Tongue (tissue), 2 donors: ENCODE results near the gene ZSCAN22. TPM values are rescaled to one million over a fixed set of nuclear protein-coding genes. Genes with fewer than 3 reads are reported as not detected.

Experiments used
- DNase-seq: peaks from one replicate; pipeline ENCODE4 v3.0.0-alpha.2; 2015
- total RNA-seq: library from RNA; depleted of rRNA; stranded (reverse); fragments of >200 nt; gene quantifications from one replicate; pipeline ENCODE4 v1.2.3, GENCODE V29; 2014

Gene ZSCAN22
- 2.5 TPM for total RNA-seq

DNA sequence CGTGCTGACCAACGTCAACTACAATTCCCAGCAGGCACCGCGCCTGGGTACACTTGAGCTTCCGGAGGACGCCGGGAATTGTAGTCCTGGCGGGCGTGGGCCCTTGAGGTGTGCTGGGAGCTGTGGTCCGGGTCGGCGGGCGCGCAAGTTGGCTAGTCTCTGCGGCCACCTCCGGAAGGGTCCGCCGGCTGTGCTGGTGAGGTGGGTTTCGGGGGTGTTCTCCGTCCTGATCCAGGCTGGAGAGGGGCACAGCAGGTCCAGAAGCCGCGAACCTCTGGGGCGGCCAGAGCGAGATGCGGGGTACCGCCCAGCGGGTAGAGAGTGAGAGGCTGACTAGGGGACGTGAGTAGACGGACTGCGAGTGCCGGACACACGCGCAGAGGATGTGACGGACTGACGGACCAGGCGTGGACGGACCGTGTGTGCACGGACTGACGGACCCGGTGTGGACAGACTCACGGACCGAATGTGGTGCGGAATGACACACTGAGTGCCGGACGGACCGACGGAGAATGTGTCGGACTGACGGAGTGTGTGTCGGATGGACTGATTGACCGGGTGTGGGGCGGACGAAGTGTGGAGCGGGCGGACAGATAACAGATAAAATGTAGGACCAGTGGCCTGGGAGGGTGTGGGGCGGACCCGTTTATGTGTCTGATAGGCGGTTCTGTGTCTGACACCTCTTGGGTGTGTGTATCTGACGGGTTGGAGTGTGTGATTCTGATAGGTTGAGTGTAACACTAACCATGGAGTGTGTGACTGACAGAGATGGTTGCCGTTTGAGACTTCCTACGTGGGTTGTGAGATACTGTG lies at the start of gene ZSCAN22:
ZSCAN22 (plus strand) TSS at position 81 of the 813 bp plus-strand sequence. CDS start 7,809 bp downstream, outside the sequence.
- peak; percentile 98 for DNase-seq

GRCh38 chr19:58277197-58277596 lies 49.6 kb upstream of the ZSCAN22 start:
- DNase-seq, result no peak

DNA sequence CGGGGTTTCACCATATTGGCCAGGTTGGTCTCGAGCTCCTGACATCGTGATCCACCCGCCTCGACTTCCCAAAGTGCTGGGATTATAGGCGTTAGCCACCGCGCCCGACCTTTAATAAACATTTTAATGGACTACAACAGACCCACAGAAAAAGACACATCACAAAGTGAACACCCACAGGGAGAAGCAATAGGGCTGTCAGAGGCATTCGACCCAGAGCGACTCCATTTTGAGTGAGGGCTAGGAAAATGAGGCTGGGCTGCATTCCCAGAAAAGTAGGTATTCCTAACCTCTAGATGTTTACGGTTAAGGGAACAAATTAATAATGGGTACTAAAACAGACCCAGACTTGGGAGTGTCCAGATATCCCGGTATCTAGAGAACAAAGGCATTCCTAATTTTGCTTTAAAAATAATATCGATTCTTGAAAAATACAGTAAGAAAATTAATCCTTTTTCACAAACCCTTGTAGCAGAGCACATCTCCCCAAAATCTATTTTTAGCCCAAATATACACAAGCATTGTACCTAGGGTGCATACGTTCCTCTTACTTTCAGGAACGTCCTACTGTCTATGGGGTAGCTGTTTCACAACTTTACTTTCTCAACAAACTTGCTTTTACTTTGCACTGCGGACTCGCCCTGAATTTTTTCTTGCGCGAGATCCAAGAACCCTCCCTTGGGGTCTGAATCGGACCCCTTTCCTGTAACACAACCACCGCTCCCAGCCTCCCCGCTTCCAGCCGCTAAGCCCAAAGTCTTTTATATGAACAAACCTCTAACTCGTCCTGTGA lies 48.9 kb upstream of the ZSCAN22 start:
- peak; percentile 9 for DNase-seq

GRCh38 chr19:58278541-58279041 lies 48.2 kb upstream of the ZSCAN22 start, which contains the start of gene ZNF8:
ZNF8 (plus strand) TSS chr19:58278955; CDS start chr19:58279082, 127 bp downstream.
- peak; percentile 99 for DNase-seq

DNA sequence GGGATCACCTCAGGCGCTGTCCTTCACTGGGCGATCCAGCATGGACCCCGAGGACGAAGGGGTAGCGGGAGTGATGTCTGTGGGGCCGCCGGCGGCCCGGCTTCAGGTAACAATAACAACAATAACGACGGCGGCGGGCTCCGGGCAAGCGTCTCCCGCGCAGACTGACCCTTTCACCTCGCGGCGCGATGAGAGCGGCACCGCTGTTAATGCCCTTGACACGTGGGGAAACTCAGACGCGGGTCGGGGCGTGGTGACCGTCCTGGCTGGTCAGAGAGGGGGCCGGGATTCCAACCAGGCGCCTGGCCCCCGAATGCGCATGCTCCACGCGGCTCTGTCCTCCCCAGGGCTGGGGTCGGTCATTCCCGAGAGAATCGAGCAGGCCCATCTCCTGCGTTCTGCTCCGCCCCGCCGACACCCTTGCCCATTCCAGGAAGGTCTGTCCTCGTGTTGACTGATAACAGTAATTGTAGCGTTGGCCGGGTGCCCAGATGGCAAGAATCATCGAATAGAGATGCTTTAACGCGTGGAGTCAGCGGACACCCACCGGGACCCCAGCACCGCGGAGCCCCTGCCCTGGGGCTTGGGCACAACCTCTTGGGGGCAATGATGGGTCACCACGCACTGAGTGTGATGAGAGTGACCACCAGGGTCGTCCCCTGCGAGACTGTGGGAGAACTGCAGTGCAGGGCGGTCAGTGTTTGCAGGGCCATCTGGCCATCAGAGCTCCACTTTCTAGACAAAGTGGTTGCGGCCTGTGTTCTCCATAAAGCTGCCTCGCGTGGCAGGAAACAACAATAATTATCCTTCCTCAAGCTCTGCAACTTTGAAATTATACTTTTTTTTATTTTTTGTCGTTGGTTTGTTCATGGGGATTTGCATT lies 47.5 kb upstream of the ZSCAN22 start:
- peak; percentile 74 for DNase-seq

GRCh38 chr19:58279925-58280316 lies 46.9 kb upstream of the ZSCAN22 start:
- DNase-seq, result no peak

DNA sequence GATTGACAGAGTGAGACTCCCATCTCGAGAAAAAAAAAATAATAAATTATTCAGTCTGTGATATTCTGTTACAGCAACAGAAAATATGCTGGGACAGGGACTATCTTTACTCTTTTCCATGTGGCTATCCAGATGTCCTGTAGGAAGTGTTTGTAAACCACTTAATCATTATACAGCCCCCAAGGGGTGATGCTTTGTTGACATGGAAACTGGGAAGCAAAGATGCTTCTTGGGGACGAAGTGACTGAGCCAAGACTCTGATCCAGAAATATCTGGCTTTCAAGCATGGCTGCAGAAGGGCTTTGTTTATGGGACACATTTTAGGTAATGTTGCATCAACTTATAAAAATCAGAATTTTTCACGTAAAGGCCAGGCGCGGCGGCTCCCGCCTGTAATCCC lies 42.6 kb upstream of the ZSCAN22 start:
- DNase-seq, result no peak

GRCh38 chr19:58291943-58292342 lies 34.9 kb upstream of the ZSCAN22 start:
- DNase-seq, result no peak

- no peak for DNase-seq
These were observed 31.9 kb upstream of the ZSCAN22 start for GRCh38 chr19:58294743-58295374.

DNA sequence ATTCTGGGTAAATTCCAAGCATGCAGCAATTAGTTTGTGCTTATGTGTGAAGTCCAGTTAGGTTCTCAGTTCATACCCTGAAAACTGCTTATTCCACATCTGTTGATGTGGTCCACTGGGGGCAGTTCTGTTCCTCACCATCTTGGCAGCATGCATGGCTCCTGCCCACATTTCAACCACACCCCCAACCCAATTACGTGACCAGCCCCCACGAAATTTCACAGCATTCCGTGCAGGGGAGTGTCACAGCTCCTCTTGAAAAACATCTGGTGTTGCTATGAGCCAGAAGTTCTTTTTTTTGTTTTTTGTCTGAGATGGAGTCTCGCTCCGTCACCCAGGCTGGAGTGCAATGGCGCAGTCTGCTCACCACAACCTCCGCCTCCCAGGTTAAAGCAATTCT lies 30.7 kb upstream of the ZSCAN22 start:
- peak; percentile 28 for DNase-seq

- no peak for DNase-seq
These were observed 26.2 kb upstream of the ZSCAN22 start for GRCh38 chr19:58300620-58301019.

DNA sequence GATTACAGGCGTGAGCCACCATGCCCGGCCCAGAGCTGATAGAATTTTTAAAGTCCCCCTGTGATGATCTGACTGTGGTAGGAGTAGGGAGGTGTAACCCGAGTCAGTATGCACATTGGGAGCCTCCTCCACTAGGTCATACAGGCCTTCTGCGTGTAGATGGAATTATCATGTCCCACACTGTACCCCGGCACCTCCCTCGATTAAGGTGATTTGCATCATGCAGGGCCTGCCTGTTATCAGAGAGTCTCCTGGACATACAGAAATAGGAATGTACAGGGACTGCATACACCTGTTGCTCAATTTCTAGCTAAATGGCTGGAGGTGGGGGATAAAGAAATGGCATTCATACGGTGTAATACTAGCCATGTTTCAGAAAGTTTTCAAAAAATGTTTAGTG lies 22.5 kb upstream of the ZSCAN22 start:
- no peak for DNase-seq

- no peak for DNase-seq
These were observed 22.1 kb upstream of the ZSCAN22 start for GRCh38 chr19:58304748-58305064.

GRCh38 chr19:58305065-58305931 lies 21.5 kb upstream of the ZSCAN22 start, which contains the start of gene ERVK3-1:
ERVK3-1 (plus strand) TSS chr19:58305377; CDS start chr19:58312169, 6,792 bp downstream.
- DNase-seq, result peak; percentile 98

GRCh38 chr19:58305932-58306323 lies 20.9 kb upstream of the ZSCAN22 start:
- no peak for DNase-seq

- no peak for DNase-seq
These were observed 19.1 kb upstream of the ZSCAN22 start for GRCh38 chr19:58307736-58308135.

DNA sequence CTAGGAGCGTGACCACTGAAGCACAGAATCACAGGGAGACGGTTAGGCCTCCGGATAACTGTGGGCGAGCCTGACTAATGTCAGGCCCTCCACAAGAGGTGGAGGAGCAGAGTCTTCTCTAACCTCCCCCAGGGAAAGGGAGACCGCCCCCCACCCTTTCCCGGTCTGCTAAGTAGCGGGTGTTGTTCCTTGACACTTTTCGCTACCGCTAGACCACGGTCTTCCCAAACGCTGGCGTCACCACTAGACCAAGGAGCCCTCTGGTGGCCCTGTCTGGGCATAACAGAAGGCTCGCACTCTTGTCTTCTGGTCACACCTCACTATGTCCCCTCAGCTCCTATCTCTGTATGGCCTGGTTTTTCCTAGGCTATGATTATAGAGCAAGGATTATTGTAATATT lies 16.1 kb upstream of the ZSCAN22 start:
- DNase-seq, result peak; percentile 34

DNA sequence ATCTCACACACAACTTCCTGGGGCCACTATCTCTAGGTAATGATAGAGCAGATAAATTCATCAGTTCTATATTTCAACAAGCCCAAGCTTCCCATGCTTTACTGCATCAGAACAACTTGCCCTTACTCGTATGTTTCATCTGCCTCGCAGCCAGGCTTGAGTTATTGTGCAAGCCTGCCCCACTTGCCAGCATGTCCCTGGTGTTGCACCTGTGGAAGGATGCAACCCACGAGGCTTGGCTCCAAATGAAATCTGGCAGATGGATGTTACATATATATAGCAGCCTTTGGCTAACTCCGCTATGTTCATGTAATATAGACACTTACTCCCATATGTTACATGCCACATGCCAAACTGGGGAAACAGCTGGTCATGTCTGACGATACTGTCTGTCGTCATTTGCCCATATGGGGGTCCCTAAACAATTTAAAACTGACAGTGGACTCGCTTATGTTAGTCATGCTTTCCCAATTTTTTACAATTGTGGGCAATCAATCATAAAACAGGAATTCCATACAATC lies 15.4 kb upstream of the ZSCAN22 start:
- DNase-seq, result no peak

- DNase-seq, result no peak
These were observed 11.2 kb upstream of the ZSCAN22 start for GRCh38 chr19:58315580-58315979.

- DNase-seq, result peak; percentile 73
These were observed 9.2 kb upstream of the ZSCAN22 start for GRCh38 chr19:58317476-58318072.
